Hepatocyte (in vitro differentiated cells): ENCODE results near the gene MSANTD1.

ENCODE experiments used
- CTCF ChIP-seq: fragments of 200-600 bp; sonication (generic); IDR thresholded peaks from 2 replicates; pipeline ENCODE4 v1.5.1; 2016; ENCODE audit warnings: antibody characterized with exemption, mild to moderate bottlenecking; ENCODE audit not compliant: poor library complexity
- EZH2 ChIP-seq: fragments of 200-600 bp; sonication (generic); IDR thresholded peaks from 2 replicates; pipeline ENCODE4 v1.6.1; 2016; ENCODE audit warnings: antibody characterized with exemption, mild to moderate bottlenecking, borderline replicate concordance
- EZH2phosphoT487 ChIP-seq: fragments of 200-600 bp; sonication (generic); IDR thresholded peaks from one replicate; pipeline ENCODE4 v1.6.1; 2018; ENCODE audit warnings: antibody characterized with exemption, mild to moderate bottlenecking, low read depth, moderate library complexity; ENCODE audit not compliant: unreplicated experiment, severe bottlenecking

- no peak for TF ChIP-seq CTCF
- TF ChIP-seq EZH2: no peak
- no peak for TF ChIP-seq EZH2phosphoT487
Measured at GRCh38 chr4:3276986-3277385, 28.0 kb downstream of the MSANTD1 start.
